ENCODE results near the gene AHCYL1.

DNA sequence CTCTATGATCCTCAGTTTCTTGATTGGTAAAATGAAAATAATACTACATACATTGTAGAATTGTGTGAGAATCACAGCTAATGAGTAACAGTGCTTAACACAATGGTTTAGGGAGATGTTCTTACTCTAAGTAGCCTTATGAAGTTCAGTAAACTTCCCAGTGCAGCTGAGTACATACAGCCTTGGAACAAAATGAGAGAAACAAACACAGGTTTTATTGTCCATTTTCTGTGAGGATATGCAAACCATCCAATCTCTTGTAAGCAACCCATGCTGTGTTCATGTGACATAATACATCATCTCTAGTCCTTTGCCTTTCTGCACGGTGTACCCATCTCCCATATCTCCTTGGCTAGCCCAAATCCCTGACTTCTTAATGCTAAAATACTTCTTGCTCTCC is 35.2 kb downstream of the AHCYL1 start:
- no peak for TF ChIP-seq POLR2A (IDR thresholded peaks at IDR 0.05)
- TF ChIP-seq CTCF (IDR thresholded peaks at IDR 0.05 in 8 of 11, conservative IDR thresholded peaks at IDR 0.05 in 3 of 11), result no peak
